T-cell (primary cell): Measurements from ENCODE around the gene KIF19. TPM values are rescaled to one million over a fixed set of nuclear protein-coding genes. Genes with fewer than 3 reads are reported as not detected.

Experiments
- ATAC-seq, 4 experiments: fragments of 200-7000 bp in 3 of 4; fragments of 150-1000 bp in 1 of 4; cut with Tn5 transposase; replicated peaks in 1 of 4; 1 replicate in 3 of 4; 2 replicates in 1 of 4; pipeline ENCODE4 v1.10.0; 2021; ENCODE audit warnings: moderate library complexity in 3 of 4, mild to moderate bottlenecking in 2 of 4, moderate number of reproducible peaks in 1 of 4
- CTCF ChIA-PET, 2 donors: fragments of 300-600 bp; sonication (Branson Sonifier 250); formaldehyde crosslinking; loops; one replicate each; lab custom pipeline; 2022; ENCODE audit warnings: antibody characterized with exemption in 2 of 2; lab: Charles Lee
- POLR2A ChIA-PET, 2 donors: fragments of 300-600 bp; sonication (Branson Sonifier 250); formaldehyde crosslinking; loops; one replicate each; lab custom pipeline; 2022; ENCODE audit warnings: antibody characterized with exemption in 2 of 2; lab: Charles Lee
- DNase-seq, 35 experiments: peaks; one replicate each; pipeline versions ENCODE4 v3.0.0 to v3.0.0-alpha.2; 2013 to 2023
- H3K27ac ChIP-seq: one replicate; pipeline ENCODE4 v1.5.1; 2013; ENCODE audit warnings: low read length
- H3K27me3 ChIP-seq, 2 experiments: replicated peaks in 1 of 2; 1 replicate in 1 of 2; 2 replicates in 1 of 2; pipeline versions ENCODE4 v1.6.1 to v1.7.0; 2013; ENCODE audit warnings: low read length in 1 of 2, mixed read lengths in 1 of 2; ENCODE audit not compliant: control insufficient read depth in 2 of 2, insufficient read depth in 2 of 2; ENCODE audit errors: extremely low read depth in 1 of 2
- H3K36me3 ChIP-seq, 2 donors: 1 replicate in 1 of 2; 2 replicates in 1 of 2; pipeline versions ENCODE4 v1.6.1 to v1.7.0; 2013; ENCODE audit warnings: low read length in 1 of 2; ENCODE audit not compliant: control insufficient read depth in 2 of 2, insufficient read depth in 1 of 2; ENCODE audit errors: extremely low read depth in 1 of 2
- H3K4me1 ChIP-seq, 2 experiments: 1 replicate in 1 of 2; 2 replicates in 1 of 2; pipeline versions ENCODE4 v1.6.1 to v1.7.0; 2013; ENCODE audit warnings: low read length in 2 of 2, mixed read lengths in 1 of 2; ENCODE audit not compliant: insufficient read depth in 2 of 2, control insufficient read depth in 1 of 2; ENCODE audit errors: extremely low read depth in 1 of 2
- H3K4me3 ChIP-seq, 2 donors: 1 replicate in 1 of 2; 2 replicates in 1 of 2; pipeline versions ENCODE4 v1.5.1 to v1.7.0; 2013; ENCODE audit warnings: mild to moderate bottlenecking in 2 of 2, low read length in 1 of 2, moderate library complexity in 1 of 2; ENCODE audit not compliant: control insufficient read depth in 1 of 2; ENCODE audit errors: extremely low read depth in 1 of 2
- H3K9me3 ChIP-seq: 2 replicates; pipeline ENCODE4 v1.7.0; 2013
- H3K27ac Mint-ChIP-seq, 2 donors: one replicate each; pipeline ENCODE4 v1.8.0; 2020 to 2021; ENCODE audit warnings: mild to moderate bottlenecking in 2 of 2, mixed read lengths in 2 of 2
- H3K27me3 Mint-ChIP-seq, 2 donors: one replicate each; pipeline ENCODE4 v1.8.0; 2021 to 2022; ENCODE audit warnings: mixed read lengths in 2 of 2
- H3K36me3 Mint-ChIP-seq: one replicate; pipeline ENCODE4 v1.8.0; 2021; ENCODE audit warnings: mixed read lengths
- H3K4me1 Mint-ChIP-seq, 3 donors: one replicate each; pipeline ENCODE4 v1.8.0; 2020 to 2022; ENCODE audit warnings: mixed read lengths in 3 of 3, mild to moderate bottlenecking in 1 of 3
- H3K4me3 Mint-ChIP-seq, 3 donors: one replicate each; pipeline ENCODE4 v1.8.0; 2020 to 2022; ENCODE audit warnings: mild to moderate bottlenecking in 3 of 3, mixed read lengths in 3 of 3, moderate library complexity in 3 of 3
- H3K9me3 Mint-ChIP-seq, 3 donors: one replicate each; pipeline ENCODE4 v1.8.0; 2020 to 2022; ENCODE audit warnings: mixed read lengths in 3 of 3
- WGBS: methylation state at CpG from one replicate; pipeline ENCODE4 v1.1.5; 2013; ENCODE audit warnings: missing lambda C conversion rate; ENCODE audit not compliant: insufficient coverage; 5-methylcytosine and 5-hydroxymethylcytosine counted together
- total RNA-seq, 35 experiments: library from RNA in 6 of 35; stranded (reverse) in 6 of 35; fragments of 120-200 nt in 1 of 35; gene quantifications; one replicate each; pipeline versions ENCODE4 v1.2.1 to v1.2.4 and lab custom pipeline; 2013 to 2026

KIF19 gene
- total RNA-seq, 5 donors from 2014 or later (not counting 1 experiment from before 2014, with no cell fraction given): 0.20 to 2.0 (median 0.53) TPM

DNA sequence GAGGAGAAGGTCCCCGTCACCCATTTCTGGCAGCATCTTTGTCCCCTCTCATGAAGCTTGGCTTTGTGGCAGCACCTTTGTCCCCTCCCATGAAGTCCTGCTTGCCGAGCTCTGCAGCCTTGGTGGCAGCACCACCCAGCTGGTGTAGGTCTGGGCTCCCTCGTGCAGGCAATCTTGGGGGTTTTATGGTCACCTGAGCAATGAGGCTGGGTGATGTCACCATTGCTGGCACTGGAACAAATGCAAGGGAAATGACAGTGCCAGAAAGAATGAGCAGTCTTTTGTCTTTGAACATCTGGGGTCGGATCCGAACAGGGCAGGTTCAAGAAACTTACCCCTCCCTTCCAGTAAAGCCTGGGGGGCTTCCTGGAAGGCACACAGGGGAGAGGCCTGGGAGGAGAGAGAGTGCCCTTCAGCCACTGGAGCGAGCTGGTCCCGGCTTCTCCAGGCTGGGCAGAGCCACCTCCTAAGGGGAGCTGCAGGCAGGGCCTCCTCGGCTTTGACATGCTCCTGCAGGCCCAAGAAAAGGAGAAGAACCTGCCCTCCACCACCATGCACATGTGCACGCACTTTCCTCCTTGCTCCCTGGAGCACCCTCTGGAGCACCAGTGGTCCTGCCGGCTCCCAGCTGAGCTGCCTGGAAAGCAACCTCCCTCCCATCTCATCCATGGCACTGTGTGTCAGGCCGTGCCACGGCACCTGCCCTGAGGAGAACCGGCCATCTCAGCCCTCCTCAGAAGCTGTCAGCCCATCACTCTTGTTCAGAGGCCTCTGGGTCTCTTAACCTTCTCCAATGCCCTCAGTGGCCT is 19.6 kb downstream of the KIF19 start:
- ChIA-PET POLR2A (no interaction called here), CTCF (interaction anchor here in 1 of 2 donors (1.0 kb wide), 1 partner anchor 17 kb away, joined by 3 read pairs; no protein-coding TSS in a partner anchor)
- H3K9me3 ChIP-seq: no peaks in the 10 kb centered on the region
- 83% methylated on average over 5 of the region's 13 CpGs for WGBS
- DNase-seq: no peak
- ATAC-seq: no peak
- Mint-ChIP-seq H3K4me3 (no peak overlapping the region), H3K27ac (no peak overlapping the region), H3K36me3 (no peaks in the 10 kb centered on the region), H3K27me3 (peaks cover 10 to 16% of the 10 kb centered on the region in 2 donors), H3K4me1 (no peaks in the 10 kb centered on the region), H3K9me3 (no peaks in the 10 kb centered on the region)
- peaks cover 0 to 51% of the 10 kb centered on the region in 2 experiments for H3K27me3 ChIP-seq
- no peak overlapping the region for H3K27ac ChIP-seq
- no peak overlapping the region for H3K4me3 ChIP-seq
- H3K4me1 ChIP-seq: no peaks in the 10 kb centered on the region
- H3K36me3 ChIP-seq: no peaks in the 10 kb centered on the region

DNA sequence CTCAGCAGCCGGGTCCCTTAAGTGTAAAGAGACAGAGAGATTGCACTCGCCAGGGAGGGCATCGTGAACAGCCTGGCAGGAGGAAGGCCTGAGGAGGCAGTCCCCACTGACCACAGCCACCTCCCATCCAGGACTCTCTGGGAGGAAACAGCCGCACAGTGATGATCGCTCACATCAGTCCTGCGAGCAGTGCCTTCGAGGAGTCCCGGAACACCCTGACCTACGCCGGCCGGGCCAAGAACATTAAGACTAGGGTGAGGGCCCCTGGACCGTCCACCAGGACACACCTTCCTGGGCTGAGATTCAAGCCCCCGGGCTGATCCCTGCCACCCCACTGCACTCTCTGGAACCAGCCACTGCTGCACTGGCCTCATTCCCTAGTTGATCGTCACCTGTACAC is 21.6 kb downstream of the KIF19 start:
- POLR2A ChIA-PET: no interaction called here
- ATAC-seq (no peak), DNase-seq (no peak)
- H3K27ac ChIP-seq: no peak overlapping the region
- H3K27me3 ChIP-seq: peaks cover 0 to 64% of the 10 kb centered on the region in 2 experiments
- H3K4me1 ChIP-seq: peaks cover 0 to 5% of the 10 kb centered on the region in 2 experiments
- CTCF ChIA-PET: no interaction called here
- no peak overlapping the region for H3K4me3 ChIP-seq
- no peaks in the 10 kb centered on the region for H3K36me3 ChIP-seq
- H3K9me3 ChIP-seq: no peaks in the 10 kb centered on the region
- H3K9me3 Mint-ChIP-seq: no peaks in the 10 kb centered on the region
- no peaks in the 10 kb centered on the region for H3K36me3 Mint-ChIP-seq
- WGBS: 87% methylated on average over 14 of the region's 14 CpGs
- H3K4me3 Mint-ChIP-seq: no peak overlapping the region
- no peak overlapping the region for H3K27ac Mint-ChIP-seq
- peaks cover 0 to 2% (median 0%) of the 10 kb centered on the region in 3 donors for H3K4me1 Mint-ChIP-seq
- H3K27me3 Mint-ChIP-seq: peaks cover 11 to 24% of the 10 kb centered on the region in 2 donors

DNA sequence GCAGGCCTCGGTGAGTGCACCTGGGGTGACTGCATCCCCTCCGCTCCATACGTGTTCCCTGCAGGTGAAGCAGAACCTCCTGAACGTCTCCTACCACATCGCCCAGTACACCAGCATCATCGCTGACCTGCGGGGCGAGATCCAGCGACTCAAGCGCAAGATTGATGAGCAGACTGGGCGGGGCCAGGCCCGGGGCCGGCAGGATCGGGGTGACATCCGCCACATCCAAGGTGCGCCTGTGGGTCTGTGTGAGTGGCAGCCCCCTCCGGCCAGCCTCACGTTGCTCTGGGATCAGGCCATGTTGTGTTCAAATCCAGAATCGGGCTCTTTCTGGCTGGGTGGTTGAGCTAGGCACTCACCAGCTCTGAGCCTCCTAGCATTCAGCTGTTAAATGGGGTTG is 23.1 kb downstream of the KIF19 start:
- Histone ChIP-seq H3K27me3 (peaks cover 0 to 67% of the 10 kb centered on the region in 2 experiments), H3K9me3 (no peaks in the 10 kb centered on the region), H3K4me3 (no peak overlapping the region), H3K27ac (no peak overlapping the region), H3K4me1 (peaks cover 0 to 10% of the 10 kb centered on the region in 2 experiments), H3K36me3 (no peaks in the 10 kb centered on the region)
- DNase-seq: no peak
- peaks cover 3 to 6% (median 3%) of the 10 kb centered on the region in 3 donors for H3K4me1 Mint-ChIP-seq
- ATAC-seq: no peak
- POLR2A ChIA-PET: no interaction called here
- WGBS: 83% methylated on average over 17 of the region's 19 CpGs
- no peaks in the 10 kb centered on the region for H3K9me3 Mint-ChIP-seq
- H3K36me3 Mint-ChIP-seq: no peaks in the 10 kb centered on the region
- no peak overlapping the region for H3K27ac Mint-ChIP-seq
- CTCF ChIA-PET: no interaction called here
- H3K27me3 Mint-ChIP-seq: peaks cover 20 to 39% of the 10 kb centered on the region in 2 donors
- H3K4me3 Mint-ChIP-seq: no peak overlapping the region

DNA sequence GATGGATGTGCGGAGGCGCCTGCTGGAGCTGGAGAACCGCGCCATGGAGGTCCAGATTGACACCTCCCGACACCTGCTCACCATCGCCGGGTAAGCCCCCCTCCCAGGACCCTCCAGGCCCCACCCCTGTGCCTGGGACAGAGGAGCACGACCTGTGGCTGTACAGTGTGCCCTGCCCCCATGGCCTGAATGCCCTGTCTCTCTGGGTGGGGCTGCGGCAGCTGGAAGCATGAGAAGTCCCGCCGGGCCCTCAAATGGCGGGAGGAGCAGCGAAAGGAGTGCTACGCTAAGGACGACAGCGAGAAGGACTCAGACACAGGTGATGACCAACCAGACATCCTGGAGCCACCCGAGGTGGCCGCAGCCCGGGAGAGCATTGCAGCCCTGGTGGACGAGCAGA is 24.5 kb downstream of the KIF19 start:
- CTCF ChIA-PET: interaction anchor here (0.6 to 1.2 kb wide), 3 partner anchors 17 to 975 kb away, joined by 3 to 5 read pairs (median 4); partner anchors contain the start of gene GPR142 (in 1 of the 2)
- DNase-seq (no peak), ATAC-seq (no peak)
- H3K9me3 ChIP-seq: no peaks in the 10 kb centered on the region
- peaks cover 27 to 50% of the 10 kb centered on the region in 2 donors for H3K27me3 Mint-ChIP-seq
- no peaks in the 10 kb centered on the region for H3K36me3 Mint-ChIP-seq
- peaks cover 0 to 71% of the 10 kb centered on the region in 2 experiments for H3K27me3 ChIP-seq
- WGBS: 84% methylated on average over 19 of the region's 20 CpGs
- no peak overlapping the region for H3K4me3 ChIP-seq
- H3K4me1 ChIP-seq: peaks cover 0 to 15% of the 10 kb centered on the region in 2 experiments
- POLR2A ChIA-PET: no interaction called here
- no peaks in the 10 kb centered on the region for H3K9me3 Mint-ChIP-seq
- peaks cover 3 to 7% (median 4%) of the 10 kb centered on the region in 3 donors for H3K4me1 Mint-ChIP-seq
- H3K27ac Mint-ChIP-seq: no peak overlapping the region
- H3K4me3 Mint-ChIP-seq: no peak overlapping the region
- no peak overlapping the region for H3K27ac ChIP-seq
- no peaks in the 10 kb centered on the region for H3K36me3 ChIP-seq

DNA sequence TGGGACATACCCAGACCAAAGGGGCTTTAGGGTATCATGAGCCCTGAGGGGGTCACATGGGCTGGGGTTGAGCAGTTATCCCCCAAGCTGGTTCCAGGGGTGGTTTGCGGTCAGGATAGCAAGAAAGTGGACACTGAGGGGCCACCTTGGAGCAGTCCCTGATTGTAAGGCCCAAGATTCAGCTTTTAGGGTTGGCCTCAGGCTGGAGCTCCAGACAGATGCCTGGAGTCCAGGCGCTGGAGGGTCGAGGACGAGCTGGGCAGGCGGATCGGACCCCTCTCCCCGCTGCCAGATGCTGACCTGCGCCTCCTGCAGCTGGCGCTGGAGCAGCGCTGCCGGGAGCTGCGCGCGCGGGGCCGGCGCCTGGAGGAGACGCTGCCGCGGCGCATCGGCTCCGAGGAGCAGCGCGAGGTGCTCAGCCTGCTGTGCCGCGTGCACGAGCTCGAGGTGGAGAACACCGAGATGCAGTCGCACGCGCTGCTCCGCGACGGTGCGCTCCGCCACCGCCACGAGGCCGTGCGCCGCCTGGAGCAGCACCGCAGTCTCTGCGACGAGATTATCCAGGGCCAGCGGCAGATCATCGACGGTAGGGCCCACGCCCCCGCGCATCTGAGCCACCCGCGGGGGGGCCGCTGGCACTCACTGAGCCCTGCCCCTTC is 25.7 kb downstream of the KIF19 start:
- 8% methylated on average over 54 of the region's 55 CpGs for WGBS
- no peaks in the 10 kb centered on the region for H3K9me3 ChIP-seq
- Mint-ChIP-seq H3K9me3 (no peaks in the 10 kb centered on the region), H3K36me3 (no peaks in the 10 kb centered on the region), H3K4me3 (no peak overlapping the region), H3K27me3 (peaks cover 34 to 57% of the 10 kb centered on the region in 2 donors), H3K4me1 (peaks cover 3 to 9% (median 4%) of the 10 kb centered on the region in 3 donors), H3K27ac (no peak overlapping the region)
- peaks cover 0 to 75% of the 10 kb centered on the region in 2 experiments for H3K27me3 ChIP-seq
- H3K36me3 ChIP-seq: no peaks in the 10 kb centered on the region
- peaks cover 0 to 20% of the 10 kb centered on the region in 2 experiments for H3K4me1 ChIP-seq
- ChIA-PET CTCF (interaction anchor here in 1 of 2 donors (1.1 kb wide), 1 partner anchor 138 kb away, joined by 5 read pairs; the partner anchor contains the start of gene TTYH2), POLR2A (interaction anchor here in 1 of 2 donors (0.6 kb wide), 1 partner anchor 139 kb away, joined by 6 read pairs; no protein-coding TSS in a partner anchor)
- H3K4me3 ChIP-seq: no peak overlapping the region
- DNase-seq (peak in 2 of 35 experiments; percentile 17 to 19), ATAC-seq (peak in 3 of 4 experiments; percentile 22 to 27 (median 22))
- H3K27ac ChIP-seq: no peak overlapping the region

DNA sequence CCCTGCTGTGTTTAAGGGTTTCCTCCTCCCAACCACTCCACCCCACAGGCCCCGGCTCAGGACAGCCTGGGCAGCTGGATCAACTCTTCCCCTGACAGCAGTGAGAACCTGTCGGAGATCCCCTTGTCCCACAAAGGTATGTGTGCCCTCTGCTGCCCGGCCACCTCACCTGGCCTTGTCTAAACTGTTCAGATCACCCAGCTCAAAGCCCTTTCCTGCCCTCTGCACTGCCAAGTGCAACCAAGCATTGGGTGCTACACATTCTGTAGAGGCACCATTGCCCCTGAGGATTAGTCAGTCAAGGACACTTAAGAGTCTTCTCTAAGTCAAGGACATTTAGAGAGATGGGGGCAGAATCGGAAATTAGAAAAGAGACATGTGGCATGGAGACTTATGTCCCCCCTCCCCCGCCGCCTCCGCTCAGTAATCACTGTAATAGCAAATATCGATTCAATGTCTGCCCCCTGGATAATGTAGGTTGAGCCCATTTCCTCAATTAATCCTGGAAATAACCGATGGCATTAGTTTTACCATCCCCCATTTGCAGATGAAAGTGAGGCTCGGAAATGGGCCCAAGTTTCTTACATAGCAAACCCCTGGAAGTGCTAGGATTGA is 27.5 kb downstream of the KIF19 start:
- Mint-ChIP-seq H3K36me3 (no peaks in the 10 kb centered on the region), H3K27ac (no peak overlapping the region), H3K27me3 (peaks cover 32 to 61% of the 10 kb centered on the region in 2 donors), H3K9me3 (no peaks in the 10 kb centered on the region), H3K4me1 (peaks cover 4 to 12% (median 6%) of the 10 kb centered on the region in 3 donors), H3K4me3 (no peak overlapping the region)
- H3K4me1 ChIP-seq: peaks cover 0 to 30% of the 10 kb centered on the region in 2 experiments
- H3K9me3 ChIP-seq: no peaks in the 10 kb centered on the region
- POLR2A ChIA-PET: no interaction called here
- WGBS: 82% methylated on average over 9 of the region's 10 CpGs
- ATAC-seq (no peak), DNase-seq (no peak)
- H3K27ac ChIP-seq: no peak overlapping the region
- no peak overlapping the region for H3K4me3 ChIP-seq
- no peaks in the 10 kb centered on the region for H3K36me3 ChIP-seq
- CTCF ChIA-PET: no interaction called here
- H3K27me3 ChIP-seq: peaks cover 0 to 88% of the 10 kb centered on the region in 2 experiments
